Measurements from ENCODE around the gene GJB6.

GJB6 gene

DNA sequence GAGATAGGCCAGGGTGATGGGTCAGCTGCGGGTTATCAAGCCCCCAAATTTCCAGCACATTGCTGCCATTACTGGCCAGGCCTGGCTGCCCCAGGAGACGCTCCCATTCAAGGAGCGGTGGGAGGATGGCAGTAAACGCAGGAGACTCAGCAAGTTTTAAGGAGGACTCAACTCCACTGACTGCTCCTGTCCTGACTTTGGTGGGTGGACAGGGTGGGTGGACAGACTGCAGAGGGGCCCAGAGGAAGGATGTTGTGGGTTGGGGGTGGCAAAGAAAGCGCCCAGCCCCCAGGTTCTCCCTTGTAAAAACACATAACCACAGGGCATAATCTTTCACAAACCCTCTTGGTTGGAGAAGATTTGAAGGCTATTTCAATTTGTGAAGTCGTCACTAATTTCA, 4.4 kb downstream of the GJB6 start:
- in situ Hi-C loops (cut with MboI; ENCODE audit: low sequenced_read_pairs): no loop called here

- in situ Hi-C loops (cut with MboI; ENCODE audit: low sequenced_read_pairs): no loop called here
Measured at GRCh38 chr13:20227288-20227687, 4.8 kb downstream of the GJB6 start.

DNA sequence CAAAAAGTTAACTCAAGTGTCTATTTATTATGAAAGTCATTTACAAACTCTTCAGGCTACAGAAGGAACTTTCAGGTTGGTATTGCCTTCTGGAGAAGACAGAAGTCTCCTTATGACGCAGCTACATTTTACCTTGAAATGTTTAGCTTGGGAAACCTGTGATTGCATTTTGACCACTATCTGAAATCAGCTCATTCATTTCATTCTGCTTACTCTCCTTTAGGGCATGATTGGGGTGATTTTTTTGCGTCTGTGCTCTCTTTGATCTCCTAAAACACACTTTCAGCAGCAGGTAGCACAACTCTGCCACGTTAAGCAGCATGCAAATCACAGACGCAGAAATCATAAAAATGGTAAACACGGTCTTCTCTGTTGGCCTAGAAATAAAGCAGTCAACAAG, 9.6 kb downstream of the GJB6 start:
- in situ Hi-C loops (cut with MboI; ENCODE audit: low sequenced_read_pairs): no loop called here

DNA sequence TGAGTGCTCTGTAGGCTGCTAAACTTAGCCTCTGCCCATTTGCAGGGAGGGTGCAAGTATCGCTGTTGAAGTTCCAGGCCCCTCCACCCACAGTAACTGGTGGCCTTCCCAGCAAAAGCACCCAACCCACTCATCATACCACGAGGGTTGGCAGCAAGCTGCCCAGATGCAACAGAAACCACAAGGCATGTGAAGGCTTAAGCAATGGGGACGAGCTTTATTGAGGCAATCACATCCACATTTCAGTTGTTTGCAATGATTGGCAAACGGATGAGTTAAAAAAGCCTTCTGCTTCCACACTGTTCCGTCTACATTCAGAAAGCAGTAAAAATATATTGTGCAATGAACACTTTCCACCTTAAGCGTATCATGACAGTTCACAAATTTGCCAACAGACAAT, 10.3 kb downstream of the GJB6 start:
- in situ Hi-C loops (cut with MboI; ENCODE audit: low sequenced_read_pairs): no loop called here

DNA sequence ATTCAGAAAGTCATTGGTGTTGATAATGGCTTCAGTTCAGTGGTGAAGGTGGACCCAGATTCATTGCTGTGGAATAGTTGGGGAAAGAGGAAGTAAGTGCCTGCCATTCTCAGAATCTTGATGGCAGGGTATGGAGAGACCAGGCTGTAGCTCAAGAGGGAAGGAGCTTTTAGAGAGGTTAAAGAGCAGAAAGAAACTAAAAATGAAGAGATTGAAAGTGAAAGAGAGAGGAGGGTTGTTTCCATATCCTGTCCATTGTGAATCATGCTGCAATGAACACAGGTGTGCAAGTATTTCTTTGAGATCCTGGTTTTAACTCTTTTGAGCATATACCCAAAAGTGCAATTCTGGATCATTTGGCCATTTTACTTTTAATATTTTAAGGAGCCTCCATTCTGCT, 12.5 kb downstream of the GJB6 start:
- in situ Hi-C loops (cut with MboI; ENCODE audit: low sequenced_read_pairs): no loop called here

GRCh38 chr13:20217168-20217567, 15.0 kb downstream of the GJB6 start:
- in situ Hi-C loops (cut with MboI; ENCODE audit: low sequenced_read_pairs): no loop called here

DNA sequence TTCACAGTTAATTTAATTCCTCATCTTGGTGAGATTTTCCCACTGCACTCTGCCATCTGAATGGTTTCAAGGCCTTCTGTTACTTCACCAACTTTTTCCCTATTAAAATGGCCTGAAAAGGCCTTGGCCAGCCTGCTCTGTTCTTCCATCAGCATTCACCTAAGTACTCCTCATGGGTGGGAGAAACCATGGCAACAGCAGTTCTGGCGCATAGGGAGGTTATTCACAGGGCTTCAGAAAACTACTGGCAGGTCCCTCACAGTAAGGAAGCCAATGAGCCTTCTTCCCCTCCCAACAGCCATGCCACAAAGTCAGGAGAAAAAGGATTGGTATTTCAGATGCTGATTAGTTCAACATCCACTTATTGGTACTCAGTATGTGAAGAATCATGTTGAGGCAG, 22.2 kb downstream of the GJB6 start:
- in situ Hi-C loops (cut with MboI; ENCODE audit: low sequenced_read_pairs): no loop called here

DNA sequence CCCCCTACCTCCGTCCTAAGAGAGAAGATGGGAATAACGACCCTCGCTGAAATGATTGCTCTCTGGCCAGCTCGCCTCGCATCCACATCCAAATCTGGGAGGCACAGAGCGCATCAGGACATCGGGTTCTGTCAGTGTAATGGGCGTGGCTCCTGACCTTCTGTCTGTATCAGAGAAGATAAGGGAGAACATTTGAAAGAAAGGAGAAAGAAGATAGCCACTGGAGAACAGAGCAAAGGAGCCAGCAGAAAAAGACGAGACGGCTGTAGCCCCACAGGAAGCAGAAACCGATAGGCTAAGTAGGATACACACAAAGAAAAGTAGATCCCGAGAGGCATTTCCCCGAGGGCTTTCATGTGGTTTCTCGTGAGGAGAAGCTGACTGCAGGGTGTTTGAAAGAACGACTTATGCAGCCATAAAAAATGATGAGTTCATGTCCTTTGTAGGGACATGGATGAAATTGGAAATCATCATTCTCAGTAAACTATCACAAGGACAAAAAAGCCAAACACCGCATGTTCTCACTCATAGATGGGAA, 25.4 kb downstream of the GJB6 start:
- in situ Hi-C loops (cut with MboI; ENCODE audit: low sequenced_read_pairs): no loop called here

DNA sequence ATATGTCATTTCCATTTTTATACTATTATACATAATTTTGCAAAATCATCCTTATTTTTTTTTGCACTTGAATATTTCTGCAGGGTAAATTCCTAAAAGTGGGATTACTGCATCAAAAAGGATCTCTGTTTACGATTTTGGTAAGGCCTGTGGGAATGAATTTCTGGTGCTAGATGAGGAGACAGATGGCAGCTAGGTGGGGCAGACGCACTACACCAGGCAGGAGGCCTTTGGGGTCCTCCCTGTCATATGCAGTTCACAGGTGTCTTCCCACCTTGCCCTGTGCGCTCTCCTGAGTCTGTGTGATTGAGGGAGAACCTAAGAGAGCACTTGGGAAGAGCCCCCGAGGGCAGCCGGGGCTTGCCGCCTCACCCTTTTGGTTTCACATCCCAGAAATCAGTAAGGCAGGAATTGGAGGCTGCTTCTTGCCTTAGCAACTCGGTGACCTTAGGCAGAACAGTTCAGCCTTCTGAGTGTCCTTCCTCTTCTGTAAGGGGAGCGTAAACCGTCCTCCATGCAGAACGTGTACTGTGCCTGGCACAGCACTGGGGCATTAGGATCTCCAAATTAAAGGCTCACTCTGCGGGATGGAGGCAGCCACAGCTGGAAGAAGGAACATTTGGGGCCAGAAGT, 25.9 kb downstream of the GJB6 start:
- in situ Hi-C loops (cut with MboI; ENCODE audit: low sequenced_read_pairs): no loop called here

- in situ Hi-C loops (cut with MboI; ENCODE audit: low sequenced_read_pairs): loop anchor here (25.0 kb wide), 2 partner anchors 289 to 714 kb away; partner anchors contain the start of gene XPO4
Measured at GRCh38 chr13:20198781-20199180, 33.3 kb downstream of the GJB6 start.

DNA sequence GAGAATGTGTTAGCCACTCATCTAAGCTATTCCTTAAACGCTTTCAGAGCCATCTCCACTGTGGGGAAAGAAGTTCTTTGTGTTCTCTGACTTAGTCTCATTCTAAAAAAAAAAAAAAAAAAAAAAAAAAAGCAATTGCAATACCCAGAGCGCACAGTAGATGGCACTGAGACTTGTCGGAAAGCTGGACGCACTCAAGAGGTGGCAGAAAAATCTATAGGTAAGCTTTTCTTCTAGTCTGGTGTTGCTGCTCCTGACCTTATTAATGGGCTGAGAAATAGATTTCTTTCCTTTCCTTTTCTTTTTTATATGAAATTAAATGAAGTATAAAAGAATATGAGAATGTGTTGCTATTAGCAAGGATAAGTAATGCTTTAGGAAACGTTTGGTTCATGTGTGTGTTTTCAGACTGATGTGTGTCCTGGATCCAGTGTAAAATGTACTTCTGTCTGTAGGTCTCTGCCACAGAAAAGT, 34.7 kb downstream of the GJB6 start:
- in situ Hi-C loops (cut with MboI; ENCODE audit: low sequenced_read_pairs): loop anchor here (25.0 kb wide), 2 partner anchors 290 to 715 kb away; partner anchors contain the start of gene XPO4

DNA sequence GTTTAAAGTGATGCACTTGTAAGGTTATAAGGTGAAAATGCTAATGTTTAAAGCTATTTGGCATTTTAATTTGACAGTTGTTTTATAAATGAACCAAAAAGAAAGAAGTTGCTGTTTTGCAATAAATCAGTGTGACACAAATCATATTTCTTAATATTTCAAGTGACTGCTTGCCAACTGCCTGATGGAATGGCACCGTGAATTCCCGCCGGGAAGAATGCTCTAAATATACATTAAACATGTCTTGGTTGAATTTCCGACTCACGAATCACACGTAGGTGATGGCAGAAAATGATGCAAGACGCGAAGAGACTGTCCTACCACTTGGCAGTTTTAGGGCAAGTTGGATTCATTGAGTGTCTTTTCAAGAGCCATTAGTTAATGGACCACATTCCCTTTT, 36.3 kb downstream of the GJB6 start:
- in situ Hi-C loops (cut with MboI; ENCODE audit: low sequenced_read_pairs): loop anchor here (25.0 kb wide), 2 partner anchors 292 to 716 kb away; partner anchors contain the start of gene XPO4

GRCh38 chr13:20193907-20194631, 38.0 kb downstream of the GJB6 start:
- in situ Hi-C loops (cut with MboI; ENCODE audit: low sequenced_read_pairs): loop anchor here (25.0 kb wide), 2 partner anchors 293 to 718 kb away; partner anchors contain the start of gene XPO4

DNA sequence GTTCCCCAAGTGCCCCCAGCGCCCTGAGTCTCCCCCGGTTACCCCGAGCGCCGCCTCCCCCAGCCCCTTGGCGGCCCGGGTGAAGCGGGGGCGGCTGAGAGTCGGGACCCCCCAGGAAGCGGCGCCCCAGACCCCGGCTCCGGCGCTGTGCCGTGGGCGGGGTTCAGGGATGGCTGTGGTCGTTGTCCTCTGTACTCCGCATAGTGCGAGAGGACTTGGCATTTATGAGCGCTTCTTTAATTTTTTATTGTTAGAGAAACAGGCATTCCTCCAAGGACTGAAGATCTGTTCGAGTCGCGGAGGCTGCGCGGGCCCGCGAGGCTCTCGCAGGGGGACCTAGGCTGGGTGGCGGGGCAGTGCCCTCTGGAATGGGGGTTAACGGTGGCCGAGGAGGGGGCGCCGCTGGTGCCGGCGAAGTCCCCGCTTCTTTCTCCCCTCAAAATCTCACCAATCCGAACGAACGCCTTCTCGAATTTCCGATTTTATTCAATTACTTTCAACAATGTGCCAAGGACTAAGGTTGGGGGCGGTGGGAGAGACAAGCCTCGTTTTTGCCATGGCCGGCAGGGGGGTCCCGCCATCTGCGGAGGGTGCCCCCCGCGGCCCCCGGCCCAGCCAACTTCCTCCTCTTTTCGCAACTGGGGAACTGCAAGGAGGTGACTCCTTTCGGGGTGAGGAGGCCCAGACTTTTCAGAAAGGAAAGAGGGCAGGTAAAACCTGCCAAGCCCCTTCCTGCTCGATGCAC, 38.8 kb downstream of the GJB6 start:
- in situ Hi-C loops (cut with MboI; ENCODE audit: low sequenced_read_pairs): loop anchor here (25.0 kb wide), 2 partner anchors 294 to 719 kb away; partner anchors contain the start of gene XPO4

GRCh38 chr13:20192836-20193161, 39.3 kb downstream of the GJB6 start, which contains the start of gene GJB2:
GJB2 (minus strand) TSS chr13:20192938; CDS start chr13:20189581, 3,357 bp downstream.
- in situ Hi-C loops (cut with MboI; ENCODE audit: low sequenced_read_pairs): loop anchor here (25.0 kb wide), 2 partner anchors 295 to 720 kb away; partner anchors contain the start of gene XPO4

- in situ Hi-C loops (cut with MboI; ENCODE audit: low sequenced_read_pairs): loop anchor here (25.0 kb wide), 2 partner anchors 295 to 720 kb away; partner anchors contain the start of gene XPO4
Measured at GRCh38 chr13:20192158-20192835, 39.8 kb downstream of the GJB6 start.

GRCh38 chr13:20191311-20192157, 40.6 kb downstream of the GJB6 start:
- in situ Hi-C loops (cut with MboI; ENCODE audit: low sequenced_read_pairs): loop anchor here (25.0 kb wide), 2 partner anchors 296 to 721 kb away; partner anchors contain the start of gene XPO4

DNA sequence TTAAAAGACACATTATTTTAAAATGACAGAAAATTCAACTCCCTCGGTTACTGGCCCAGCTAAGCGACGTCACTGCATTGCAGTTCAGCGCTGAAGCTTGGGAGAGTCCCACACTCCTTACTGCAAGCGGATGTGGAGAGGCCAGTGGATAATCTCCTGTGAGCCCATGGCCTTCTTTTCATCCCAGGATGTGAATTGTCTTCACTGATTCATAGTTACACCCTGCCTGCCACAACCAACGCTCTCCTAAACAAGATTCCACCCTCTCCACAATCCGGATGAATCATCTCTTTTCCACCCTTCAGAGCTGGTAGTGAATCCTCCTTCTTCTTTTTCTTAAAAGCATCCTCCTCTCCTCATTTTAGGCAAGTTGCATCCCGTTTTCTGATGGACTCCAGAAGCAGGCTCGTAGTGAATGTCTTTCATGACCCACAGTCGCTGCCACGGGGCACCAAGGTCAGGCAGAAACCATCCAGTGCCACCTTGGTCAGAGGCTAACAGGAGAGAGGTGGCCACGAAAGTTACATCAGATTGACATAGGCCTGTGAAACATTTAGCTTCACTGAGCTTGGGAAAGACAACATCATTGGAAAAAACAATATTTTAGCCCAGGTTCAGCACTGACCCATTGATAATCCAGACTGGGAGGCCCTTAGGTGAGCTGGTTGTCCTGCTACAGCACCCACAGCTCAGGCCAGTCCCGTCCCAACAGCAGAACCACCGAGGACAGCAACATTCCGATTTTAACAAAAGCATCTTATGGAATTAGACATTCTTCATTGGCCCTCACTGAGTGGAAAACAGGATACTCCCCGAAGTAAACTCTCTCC, 41.4 kb downstream of the GJB6 start:
- in situ Hi-C loops (cut with MboI; ENCODE audit: low sequenced_read_pairs): loop anchor here (25.0 kb wide), 2 partner anchors 297 to 722 kb away; partner anchors contain the start of gene XPO4
